Cardiac muscle cell (in vitro differentiated cells and primary cell): ENCODE results near the gene SLC25A26. TPM values are rescaled to one million over a fixed set of nuclear protein-coding genes. Genes with fewer than 3 reads are reported as not detected.
A peak's percentile ranks its signal among the peaks of the same experiment; 100 is the strongest.

Source experiments
- DNase-seq, 2 donors: peaks; one replicate each; pipeline versions ENCODE4 v3.0.0 to v3.0.0-alpha.2; 2010 to 2017; ENCODE audit warnings: low read depth in 1 of 2, low spot score in 1 of 2
- H3K27ac ChIP-seq: fragments of 200-600 bp; sonication (generic); 2 replicates; pipeline ENCODE4 v1.5.1; 2016
- H3K27me3 ChIP-seq: fragments of 200-600 bp; sonication (generic); 2 replicates; pipeline ENCODE4 v1.6.0; 2016; ENCODE audit warnings: control low read depth
- H3K36me3 ChIP-seq: fragments of 200-600 bp; sonication (generic); 2 replicates; pipeline ENCODE4 v1.5.1; 2016; ENCODE audit warnings: control low read depth
- H3K4me1 ChIP-seq: fragments of 200-600 bp; sonication (generic); 2 replicates; pipeline ENCODE4 v1.8.1; 2017; ENCODE audit warnings: low read depth, mild to moderate bottlenecking, mixed run types
- H3K4me3 ChIP-seq: fragments of 200-600 bp; sonication (generic); 2 replicates; pipeline ENCODE4 v1.5.1; 2016; ENCODE audit warnings: mild to moderate bottlenecking
- H3K9me3 ChIP-seq: fragments of 200-600 bp; sonication (generic); 2 replicates; pipeline ENCODE4 v1.5.1; 2017; ENCODE audit warnings: low read depth, mild to moderate bottlenecking, control low read depth
- CTCF ChIP-seq: IDR thresholded peaks from 2 replicates; pipeline ENCODE4 v1.5.1; 2012; ENCODE audit warnings: low read depth, mild to moderate bottlenecking, low read length
- polyA plus RNA-seq: library from polyadenylated mRNA; unstranded; fragments of >200 nt; fragmentation: Nextera tagmentation; extraction: Ambion mirVana; gene quantifications from 2 replicates; pipeline ENCODE4 v1.2.1, GENCODE V29; 2016
- total RNA-seq: library from RNA; depleted of rRNA; stranded (reverse); fragments of >200 nt; gene quantifications from 2 replicates; pipeline ENCODE4 v1.2.3, GENCODE V29; 2016

The SLC25A26 gene
- total and polyA plus RNA-seq, 2 experiments from 2014 or later = 22.2 to 41.2 TPM

- no peaks in the 10 kb centered on the region for H3K36me3 ChIP-seq
- no peaks in the 10 kb centered on the region for H3K9me3 ChIP-seq
- H3K27ac ChIP-seq = no peak overlapping the region
- no peaks in the 10 kb centered on the region for H3K27me3 ChIP-seq
- no peak overlapping the region for H3K4me3 ChIP-seq
- TF ChIP-seq CTCF = no peak
- peaks cover 6% of the 10 kb centered on the region for H3K4me1 ChIP-seq
- DNase-seq = peak in 1 of 2 donors; percentile 52
These were observed 132.7 kb downstream of the SLC25A26 start for GRCh38 chr3:66353530-66353929.

DNA sequence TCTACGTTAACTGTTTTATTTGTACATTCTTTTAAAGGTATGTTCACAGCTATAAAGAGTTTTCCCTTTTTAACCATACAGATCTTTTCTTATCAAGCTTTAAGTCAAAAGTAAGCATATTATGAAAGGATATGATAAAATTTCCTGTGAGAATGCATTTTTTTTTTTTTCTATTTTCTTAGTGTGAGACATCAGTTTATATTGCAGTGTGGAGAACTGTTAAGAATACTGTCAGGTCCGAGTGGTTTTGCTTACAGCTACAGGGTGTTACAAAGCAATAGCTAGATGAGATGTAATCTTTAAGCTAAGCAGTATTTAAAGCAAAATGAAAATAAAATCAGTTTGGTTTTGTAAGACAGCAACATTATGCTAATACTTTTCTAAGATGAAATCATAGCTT is 133.2 kb downstream of the SLC25A26 start:
- Histone ChIP-seq H3K9me3 (no peaks in the 10 kb centered on the region), H3K4me1 (peaks cover 6% of the 10 kb centered on the region), H3K27ac (no peak overlapping the region), H3K36me3 (no peaks in the 10 kb centered on the region), H3K4me3 (no peak overlapping the region), H3K27me3 (no peaks in the 10 kb centered on the region)
- no peak for DNase-seq
- TF ChIP-seq CTCF = no peak

DNA sequence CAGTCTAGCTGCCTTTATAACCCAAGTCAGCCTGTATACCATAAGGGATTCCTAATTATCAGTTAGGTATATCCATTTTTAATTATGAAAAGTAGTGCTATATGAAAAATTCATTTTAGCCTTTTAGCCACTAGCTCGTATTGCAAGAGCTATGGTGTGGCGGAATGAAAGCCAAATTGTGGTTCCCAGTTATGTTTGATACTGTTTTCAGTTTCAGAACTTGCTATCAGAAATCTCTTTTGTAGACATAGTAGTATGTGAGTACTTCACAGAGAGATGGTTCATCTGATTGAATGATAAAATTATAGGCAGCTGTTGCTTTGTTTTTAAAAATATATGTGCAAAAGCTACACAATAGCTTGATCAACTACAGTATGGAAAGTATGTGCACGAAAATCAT is 134.6 kb downstream of the SLC25A26 start:
- Histone ChIP-seq H3K27me3 (no peaks in the 10 kb centered on the region), H3K36me3 (no peaks in the 10 kb centered on the region), H3K4me3 (no peak overlapping the region), H3K9me3 (no peaks in the 10 kb centered on the region), H3K4me1 (peaks cover 6% of the 10 kb centered on the region), H3K27ac (no peak overlapping the region)
- DNase-seq = no peak
- TF ChIP-seq CTCF = no peak

GRCh38 chr3:66355997-66356396 is 135.2 kb downstream of the SLC25A26 start:
- Histone ChIP-seq H3K27ac (no peak overlapping the region), H3K4me3 (no peak overlapping the region), H3K36me3 (no peaks in the 10 kb centered on the region), H3K9me3 (no peaks in the 10 kb centered on the region), H3K27me3 (no peaks in the 10 kb centered on the region), H3K4me1 (peaks cover 6% of the 10 kb centered on the region)
- no peak for TF ChIP-seq CTCF
- DNase-seq = no peak

GRCh38 chr3:66361356-66361755 is 140.6 kb downstream of the SLC25A26 start:
- Histone ChIP-seq H3K4me3 (no peak overlapping the region), H3K27me3 (no peaks in the 10 kb centered on the region), H3K27ac (no peak overlapping the region), H3K36me3 (no peaks in the 10 kb centered on the region), H3K9me3 (no peaks in the 10 kb centered on the region), H3K4me1 (peaks cover 17% of the 10 kb centered on the region)
- no peak for TF ChIP-seq CTCF
- no peak for DNase-seq

GRCh38 chr3:66362541-66362941 is 141.7 kb downstream of the SLC25A26 start:
- TF ChIP-seq CTCF = no peak
- no peak overlapping the region for H3K27ac ChIP-seq
- peak in 1 of 2 donors; percentile 29 for DNase-seq

More at GRCh38 chr3:66362541-66362941, 141.7 kb downstream of the SLC25A26 start:
- H3K27me3 ChIP-seq = no peaks in the 10 kb centered on the region
- no peaks in the 10 kb centered on the region for H3K36me3 ChIP-seq
- peaks cover 17% of the 10 kb centered on the region for H3K4me1 ChIP-seq
- H3K9me3 ChIP-seq = no peaks in the 10 kb centered on the region
- H3K4me3 ChIP-seq = no peak overlapping the region
